ENCODE results near the gene BHLHE40.

Gene BHLHE40

DNA sequence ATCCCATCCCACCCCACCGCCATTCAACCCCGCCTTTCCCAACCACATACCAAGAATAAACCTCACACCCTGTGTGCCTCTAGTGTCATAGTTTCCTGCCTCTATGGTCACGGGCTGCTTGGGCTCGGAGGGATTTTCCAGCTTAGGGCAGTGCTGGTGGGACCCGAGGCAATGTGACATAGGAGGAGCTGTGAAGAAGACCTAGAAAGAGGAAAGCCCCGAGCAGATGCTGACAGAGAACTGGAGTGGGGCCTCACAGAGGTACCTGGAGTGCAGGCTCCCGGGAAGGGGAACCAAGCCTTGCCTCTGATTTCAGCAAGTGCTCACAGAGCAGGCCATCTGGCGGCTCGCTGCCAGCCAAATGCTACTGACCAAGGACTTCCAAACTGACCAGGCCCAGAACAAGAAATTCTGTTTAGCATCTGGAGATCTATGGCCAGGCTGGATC is 27.5 kb downstream of the BHLHE40 start:
- H3K4me3 ChIP-seq (ENCODE audit: control insufficient read depth, low read depth, low read length) = no peak overlapping the region
- TF ChIP-seq, protein P1, sequence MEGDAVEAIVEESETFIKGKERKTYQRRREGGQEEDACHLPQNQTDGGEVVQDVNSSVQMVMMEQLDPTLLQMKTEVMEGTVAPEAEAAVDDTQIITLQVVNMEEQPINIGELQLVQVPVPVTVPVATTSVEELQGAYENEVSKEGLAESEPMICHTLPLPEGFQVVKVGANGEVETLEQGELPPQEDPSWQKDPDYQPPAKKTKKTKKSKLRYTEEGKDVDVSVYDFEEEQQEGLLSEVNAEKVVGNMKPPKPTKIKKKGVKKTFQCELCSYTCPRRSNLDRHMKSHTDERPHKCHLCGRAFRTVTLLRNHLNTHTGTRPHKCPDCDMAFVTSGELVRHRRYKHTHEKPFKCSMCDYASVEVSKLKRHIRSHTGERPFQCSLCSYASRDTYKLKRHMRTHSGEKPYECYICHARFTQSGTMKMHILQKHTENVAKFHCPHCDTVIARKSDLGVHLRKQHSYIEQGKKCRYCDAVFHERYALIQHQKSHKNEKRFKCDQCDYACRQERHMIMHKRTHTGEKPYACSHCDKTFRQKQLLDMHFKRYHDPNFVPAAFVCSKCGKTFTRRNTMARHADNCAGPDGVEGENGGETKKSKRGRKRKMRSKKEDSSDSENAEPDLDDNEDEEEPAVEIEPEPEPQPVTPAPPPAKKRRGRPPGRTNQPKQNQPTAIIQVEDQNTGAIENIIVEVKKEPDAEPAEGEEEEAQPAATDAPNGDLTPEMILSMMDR (IDR thresholded peaks at IDR 0.05; ENCODE audit: control insufficient read depth, insufficient read depth, low read depth, low read length, missing control alignments) = no peak
- no peak for DNase-seq (ENCODE audit: low read depth)

DNA sequence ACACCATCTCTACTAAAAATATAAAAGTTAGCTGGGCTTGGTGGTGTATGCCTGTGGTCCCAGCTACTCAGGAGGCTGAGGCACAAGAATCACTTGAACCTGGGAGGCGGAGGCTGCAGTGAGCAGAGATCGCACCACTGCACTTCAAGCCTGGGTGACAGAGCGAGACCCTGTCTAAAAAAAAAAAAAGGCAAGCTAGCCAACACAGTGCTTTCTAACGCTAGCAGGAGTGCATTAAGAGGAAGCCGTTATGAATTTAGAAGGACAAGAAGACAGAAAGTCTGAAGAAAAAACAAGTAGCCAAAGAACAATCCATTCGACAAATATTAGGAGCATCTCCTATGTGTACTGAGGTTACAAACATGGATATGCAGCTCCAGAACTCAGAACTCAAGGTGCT is 28.6 kb downstream of the BHLHE40 start:
- DNase-seq (ENCODE audit: low read depth) = no peak
- no peak overlapping the region for H3K4me3 ChIP-seq (ENCODE audit: control insufficient read depth, low read depth, low read length)
- TF ChIP-seq, protein P1 (IDR thresholded peaks at IDR 0.05; ENCODE audit: control insufficient read depth, insufficient read depth, low read depth, low read length, missing control alignments) = no peak

DNA sequence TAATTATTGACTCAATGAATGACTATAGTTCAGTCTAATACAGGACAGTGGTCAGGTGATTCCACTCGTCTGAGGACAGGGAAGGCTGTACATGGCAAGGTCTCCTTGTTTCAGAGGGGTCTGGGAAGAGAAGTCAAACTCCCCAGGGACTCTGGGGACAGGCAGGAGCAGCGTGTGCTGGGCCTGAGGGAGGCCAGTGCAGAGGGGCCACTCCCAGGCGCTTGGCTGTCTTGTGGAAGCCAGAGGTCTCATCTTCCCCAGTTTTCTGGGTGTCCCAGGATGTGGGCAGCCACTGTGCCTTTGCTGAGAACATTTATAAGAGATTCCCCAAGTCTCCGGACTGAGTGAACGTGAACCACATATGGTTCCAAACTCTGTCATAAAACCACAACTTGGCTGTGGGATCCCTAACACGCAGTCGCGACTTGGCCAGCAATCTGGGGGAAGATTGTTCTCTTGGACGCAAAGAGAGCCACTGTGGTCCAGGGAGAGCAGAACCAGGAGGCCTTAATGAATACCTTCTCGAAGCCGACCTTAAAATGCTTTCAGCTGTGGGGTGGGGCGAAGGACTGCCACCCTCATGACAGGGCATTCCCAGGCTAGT is 30.4 kb downstream of the BHLHE40 start:
- no peak overlapping the region for H3K4me3 ChIP-seq (ENCODE audit: control insufficient read depth, low read depth, low read length)
- no peak for DNase-seq (ENCODE audit: low read depth)
- TF ChIP-seq, protein P1 (IDR thresholded peaks at IDR 0.05; ENCODE audit: control insufficient read depth, insufficient read depth, low read depth, low read length, missing control alignments) = no peak

DNA sequence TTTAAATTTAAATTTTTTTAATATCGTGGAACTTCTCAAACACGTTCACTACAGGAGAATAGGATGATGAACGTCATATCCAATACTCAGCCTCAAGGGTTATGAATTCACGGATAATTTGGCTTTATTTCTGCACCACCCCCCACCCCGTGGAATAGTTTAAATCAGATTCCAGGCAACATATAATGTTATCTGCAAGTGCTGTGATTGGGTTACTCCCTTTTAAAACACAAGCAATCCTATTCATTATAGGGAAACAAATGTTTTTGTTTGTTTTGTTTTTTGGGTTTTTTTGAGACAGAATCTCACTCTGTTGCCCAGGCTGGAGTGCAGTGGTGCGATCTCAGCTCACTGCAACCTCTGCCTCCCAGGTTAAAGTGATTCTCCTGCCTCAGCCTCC is 30.9 kb downstream of the BHLHE40 start:
- H3K4me3 ChIP-seq (ENCODE audit: control insufficient read depth, low read depth, low read length) = no peak overlapping the region
- TF ChIP-seq, protein P1 (IDR thresholded peaks at IDR 0.05; ENCODE audit: control insufficient read depth, insufficient read depth, low read depth, low read length, missing control alignments) = no peak
- no peak for DNase-seq (ENCODE audit: low read depth)

DNA sequence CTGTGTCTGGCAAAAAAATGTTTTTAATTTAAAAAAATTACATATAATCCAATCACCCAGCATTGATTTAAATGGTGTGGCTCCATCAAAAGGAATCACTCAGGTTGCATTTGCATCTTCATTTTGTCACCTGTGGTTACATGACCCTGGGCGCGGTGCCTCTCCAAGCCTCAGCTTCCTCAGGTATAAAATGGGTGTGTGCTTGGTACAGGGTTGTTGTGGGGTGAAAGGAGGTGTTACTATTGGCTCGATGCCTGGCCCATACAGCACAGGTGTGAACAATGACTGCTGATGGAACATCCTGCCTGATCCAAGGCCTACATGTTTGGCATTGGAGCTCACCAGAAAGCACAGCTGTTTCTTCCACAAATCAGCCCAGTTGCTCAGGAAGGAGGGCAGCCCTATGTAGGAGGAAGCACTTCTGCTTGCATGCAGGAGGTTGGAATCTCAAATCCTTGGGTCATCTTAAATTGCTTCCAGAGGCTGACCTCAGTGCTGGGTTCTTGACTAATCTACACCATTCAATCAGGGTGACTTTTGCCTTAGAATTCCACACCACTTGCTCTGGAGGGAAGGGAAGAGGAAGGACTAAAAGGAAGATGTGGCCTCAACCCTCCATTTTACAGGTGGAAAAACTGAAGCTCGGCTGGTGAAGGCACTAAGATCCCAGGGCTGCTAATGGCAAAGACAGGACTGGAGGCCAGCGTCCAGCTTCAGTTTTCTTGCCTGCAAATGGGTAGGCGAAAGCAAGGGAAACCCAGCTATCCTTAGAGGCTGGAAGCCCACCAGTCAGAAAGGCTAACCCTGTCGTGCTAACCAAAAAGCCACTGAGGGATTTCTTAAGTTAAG is 31.7 kb downstream of the BHLHE40 start:
- no peak for DNase-seq (ENCODE audit: low read depth)
- H3K4me3 ChIP-seq (ENCODE audit: control insufficient read depth, low read depth, low read length) = no peak overlapping the region
- TF ChIP-seq, protein P1 (IDR thresholded peaks at IDR 0.05; ENCODE audit: control insufficient read depth, insufficient read depth, low read depth, low read length, missing control alignments) = no peak

DNA sequence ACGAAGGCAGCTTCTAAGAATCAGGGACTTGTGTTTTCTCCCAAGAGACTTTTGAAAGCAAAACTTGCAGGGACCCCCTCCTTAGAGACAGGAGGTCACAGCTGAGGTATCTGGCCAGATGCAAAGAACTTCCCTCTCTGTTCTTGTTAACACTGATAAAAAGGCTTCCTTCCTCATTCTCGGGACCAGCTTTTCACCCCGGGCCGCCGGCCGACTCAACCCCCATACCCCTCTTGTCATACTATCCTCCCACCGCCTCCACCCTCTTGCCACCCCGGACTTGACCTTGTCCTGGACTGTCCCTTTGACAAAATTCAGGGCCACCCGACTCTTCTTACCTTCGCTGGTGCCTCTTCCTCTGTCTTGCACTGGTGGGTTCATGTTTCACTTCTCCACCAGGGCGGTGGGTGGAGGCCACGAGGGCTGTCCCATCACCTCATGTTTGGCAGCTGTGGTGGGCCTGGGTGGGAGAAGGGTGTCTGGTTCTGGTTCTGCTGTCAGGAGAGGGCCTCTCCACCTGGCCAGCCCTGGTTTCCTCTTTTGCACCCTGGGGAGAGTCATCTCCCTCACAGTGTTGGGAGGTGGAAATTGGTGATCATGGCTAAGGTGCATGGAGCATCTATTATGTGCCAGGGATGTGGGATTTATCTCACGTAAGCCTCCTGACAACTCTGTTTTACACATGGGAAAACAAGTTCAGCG is 32.5 kb downstream of the BHLHE40 start:
- H3K4me3 ChIP-seq (ENCODE audit: control insufficient read depth, low read depth, low read length) = no peak overlapping the region
- DNase-seq (ENCODE audit: low read depth) = no peak

More for the DNA sequence above, 32.5 kb downstream of the BHLHE40 start:
- TF ChIP-seq, protein P1 (IDR thresholded peaks at IDR 0.05; ENCODE audit: control insufficient read depth, insufficient read depth, low read depth, low read length, missing control alignments) = no peak
